Breast epithelium (tissue), 4 donors: ENCODE data around the gene ZNF609. TPM values are rescaled to one million over a fixed set of nuclear protein-coding genes. Genes with fewer than 3 reads are reported as not detected.

Experiments used
- DNase-seq, 2 donors: peaks; one replicate each; pipeline ENCODE4 v3.0.0-alpha.2; 2019; ENCODE audit warnings: low spot score in 2 of 2
- H3K27ac ChIP-seq, 2 donors: fragments of 200-600 bp; sonication (generic) in 1 of 2; one replicate each; pipeline ENCODE4 v1.5.1; 2016 to 2019; ENCODE audit warnings: mild to moderate bottlenecking in 1 of 2
- H3K27me3 ChIP-seq, 2 donors: fragments of 200-600 bp; sonication (generic) in 1 of 2; one replicate each; pipeline versions ENCODE4 v1.5.1 to v1.6.0; 2017 to 2019; ENCODE audit warnings: control low read depth in 1 of 2, mild to moderate bottlenecking in 1 of 2
- H3K36me3 ChIP-seq: fragments of 200-600 bp; one replicate; pipeline ENCODE4 v1.5.1; 2019
- H3K4me1 ChIP-seq, 2 donors: fragments of 200-600 bp; sonication (generic); one replicate each; pipeline ENCODE4 v1.5.1; 2016 to 2019; ENCODE audit warnings: control low read depth in 1 of 2
- H3K4me3 ChIP-seq, 3 donors: fragments of 200-600 bp; sonication (generic); 1 replicate in 2 of 3; 2 replicates in 1 of 3; pipeline ENCODE4 v1.5.1; 2016 to 2019; ENCODE audit warnings: mild to moderate bottlenecking in 3 of 3, moderate library complexity in 2 of 3
- H3K9me3 ChIP-seq, 2 donors: fragments of 200-600 bp; sonication (generic) in 1 of 2; one replicate each; pipeline ENCODE4 v1.5.1; 2016 to 2019; ENCODE audit warnings: control low read depth in 1 of 2
- POLR2A ChIP-seq: fragments of 450-650 bp; IDR thresholded peaks from one replicate; pipeline ENCODE4 v1.6.1; 2016; ENCODE audit warnings: antibody characterized with exemption, mild to moderate bottlenecking, moderate library complexity
- POLR2AphosphoS5 ChIP-seq, 3 donors: sonication (generic); formaldehyde crosslinking; IDR thresholded peaks; one replicate each; pipeline ENCODE4 v1.6.1; 2017; ENCODE audit warnings: antibody characterized with exemption in 3 of 3
- intact Hi-C: fragments of 100-400 bp; cut with DNase I; formaldehyde crosslinking; loops from one replicate; pipeline ENCODE4 v1.15.1; 2023; ENCODE audit warnings: low total_unique reads
- total RNA-seq, 3 donors: library from RNA; depleted of rRNA; stranded (reverse); fragments of >200 nt; gene quantifications; one replicate each; pipeline ENCODE4 v1.1.0, GENCODE V29; 2016
- TF ChIP-seq, protein P1 (sequence below), 3 donors: fragments of 450-650 bp; IDR thresholded peaks; one replicate each; pipeline ENCODE4 v1.5.1; 2016 to 2017; ENCODE audit warnings: antibody characterized with exemption in 3 of 3, mild to moderate bottlenecking in 3 of 3, moderate library complexity in 3 of 3

ZNF609 gene
- total RNA-seq, 3 donors from 2014 or later, result 22.9 to 32.1 (median 29.2) TPM

- intact Hi-C loops, result no loop called here
Observed at GRCh38 chr15:64665179-64665578, 204.8 kb downstream of the ZNF609 start.

DNA sequence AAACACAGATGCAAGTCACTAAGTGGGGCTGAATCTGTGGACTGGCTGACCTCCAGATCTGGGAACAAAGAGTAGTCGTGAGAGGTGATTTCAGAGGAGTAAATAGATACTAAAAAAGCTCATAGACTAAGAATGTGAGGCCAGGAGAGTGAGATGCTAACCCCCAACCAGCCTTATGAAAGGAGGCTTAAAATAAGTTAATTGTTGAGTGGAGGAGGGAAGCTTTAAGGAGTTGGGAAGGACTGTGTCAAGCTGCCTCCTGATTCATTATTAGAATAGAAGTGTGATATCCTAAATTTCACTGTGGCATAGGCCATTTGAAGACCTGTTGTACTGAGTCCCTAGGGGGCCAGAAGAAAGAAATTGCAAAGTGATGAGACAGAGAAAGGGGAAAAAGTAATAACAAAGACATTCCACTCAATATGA, 207.4 kb downstream of the ZNF609 start:
- Histone ChIP-seq H3K4me1 (no peaks in the 10 kb centered on the region), H3K36me3 (no peaks in the 10 kb centered on the region), H3K9me3 (no peaks in the 10 kb centered on the region), H3K27me3 (no peaks in the 10 kb centered on the region), H3K27ac (no peak overlapping the region), H3K4me3 (no peak overlapping the region)
- TF ChIP-seq POLR2A, result no peak
- TF ChIP-seq POLR2AphosphoS5 (IDR thresholded peaks at IDR 0.05), result no peak
- TF ChIP-seq, protein P1, sequence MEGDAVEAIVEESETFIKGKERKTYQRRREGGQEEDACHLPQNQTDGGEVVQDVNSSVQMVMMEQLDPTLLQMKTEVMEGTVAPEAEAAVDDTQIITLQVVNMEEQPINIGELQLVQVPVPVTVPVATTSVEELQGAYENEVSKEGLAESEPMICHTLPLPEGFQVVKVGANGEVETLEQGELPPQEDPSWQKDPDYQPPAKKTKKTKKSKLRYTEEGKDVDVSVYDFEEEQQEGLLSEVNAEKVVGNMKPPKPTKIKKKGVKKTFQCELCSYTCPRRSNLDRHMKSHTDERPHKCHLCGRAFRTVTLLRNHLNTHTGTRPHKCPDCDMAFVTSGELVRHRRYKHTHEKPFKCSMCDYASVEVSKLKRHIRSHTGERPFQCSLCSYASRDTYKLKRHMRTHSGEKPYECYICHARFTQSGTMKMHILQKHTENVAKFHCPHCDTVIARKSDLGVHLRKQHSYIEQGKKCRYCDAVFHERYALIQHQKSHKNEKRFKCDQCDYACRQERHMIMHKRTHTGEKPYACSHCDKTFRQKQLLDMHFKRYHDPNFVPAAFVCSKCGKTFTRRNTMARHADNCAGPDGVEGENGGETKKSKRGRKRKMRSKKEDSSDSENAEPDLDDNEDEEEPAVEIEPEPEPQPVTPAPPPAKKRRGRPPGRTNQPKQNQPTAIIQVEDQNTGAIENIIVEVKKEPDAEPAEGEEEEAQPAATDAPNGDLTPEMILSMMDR (IDR thresholded peaks at IDR 0.05), result no peak
- DNase-seq, result no peak
- intact Hi-C loops, result no loop called here

More at GRCh38 chr15:64665179-64665578, 204.8 kb downstream of the ZNF609 start:
- no peak for DNase-seq
- Histone ChIP-seq H3K27me3 (no peaks in the 10 kb centered on the region), H3K27ac (no peak overlapping the region), H3K4me1 (no peaks in the 10 kb centered on the region), H3K9me3 (no peaks in the 10 kb centered on the region), H3K36me3 (no peaks in the 10 kb centered on the region), H3K4me3 (no peak overlapping the region)
- no peak for TF ChIP-seq POLR2A
- TF ChIP-seq, protein P1 (IDR thresholded peaks at IDR 0.05), result no peak
- TF ChIP-seq POLR2AphosphoS5 (IDR thresholded peaks at IDR 0.05), result no peak

DNA sequence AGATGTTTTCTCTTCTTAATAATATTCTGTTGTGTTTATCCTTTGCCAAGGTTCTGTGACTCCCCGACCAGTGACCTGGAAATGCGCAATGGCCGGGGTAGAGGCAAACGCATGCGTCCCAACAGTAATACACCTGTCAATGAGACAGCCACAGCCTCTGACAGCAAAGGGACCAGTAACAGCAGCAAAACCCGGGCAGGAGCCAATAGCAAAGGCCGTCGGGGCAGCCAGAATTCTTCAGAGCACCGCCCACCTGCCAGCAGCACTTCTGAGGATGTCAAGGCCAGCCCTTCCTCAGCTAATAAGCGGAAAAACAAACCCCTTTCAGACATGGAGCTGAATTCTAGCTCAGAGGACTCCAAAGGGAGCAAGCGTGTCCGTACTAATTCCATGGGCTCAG, 213.5 kb downstream of the ZNF609 start:
- no peaks in the 10 kb centered on the region for H3K27me3 ChIP-seq
- no peak for DNase-seq
- H3K4me1 ChIP-seq, result no peaks in the 10 kb centered on the region
- TF ChIP-seq POLR2A (no peak), POLR2AphosphoS5 (IDR thresholded peaks at IDR 0.05) (no peak)
- TF ChIP-seq, protein P1 (IDR thresholded peaks at IDR 0.05), result no peak
- H3K27ac ChIP-seq, result no peak overlapping the region
- H3K4me3 ChIP-seq, result no peak overlapping the region
- intact Hi-C loops, result loop anchor here (10.0 kb wide), 1 partner anchor 239 kb away; no protein-coding TSS in a partner anchor
- no peaks in the 10 kb centered on the region for H3K36me3 ChIP-seq
- H3K9me3 ChIP-seq, result no peaks in the 10 kb centered on the region

- Histone ChIP-seq H3K27ac (no peak overlapping the region), H3K9me3 (no peaks in the 10 kb centered on the region), H3K4me3 (no peak overlapping the region), H3K27me3 (no peaks in the 10 kb centered on the region), H3K4me1 (no peaks in the 10 kb centered on the region), H3K36me3 (no peaks in the 10 kb centered on the region)
- TF ChIP-seq POLR2AphosphoS5 (IDR thresholded peaks at IDR 0.05) (no peak), POLR2A (no peak)
- TF ChIP-seq, protein P1 (IDR thresholded peaks at IDR 0.05), result no peak
- DNase-seq, result no peak
- intact Hi-C loops, result loop anchor here (10.0 kb wide), 1 partner anchor 243 kb away; no protein-coding TSS in a partner anchor
Observed at GRCh38 chr15:64678126-64678819, 217.9 kb downstream of the ZNF609 start.

GRCh38 chr15:64680097-64680496, 219.7 kb downstream of the ZNF609 start:
- no peaks in the 10 kb centered on the region for H3K4me1 ChIP-seq
- no peaks in the 10 kb centered on the region for H3K27me3 ChIP-seq
- no peak for DNase-seq
- TF ChIP-seq POLR2A (no peak), POLR2AphosphoS5 (IDR thresholded peaks at IDR 0.05) (no peak)
- TF ChIP-seq, protein P1 (IDR thresholded peaks at IDR 0.05), result no peak
- no peaks in the 10 kb centered on the region for H3K9me3 ChIP-seq
- no peak overlapping the region for H3K4me3 ChIP-seq
- intact Hi-C loops, result loop anchor here (10.0 kb wide), 1 partner anchor 145 kb away; the partner anchor contains the start of gene PIF1
- H3K27ac ChIP-seq, result no peak overlapping the region
- no peaks in the 10 kb centered on the region for H3K36me3 ChIP-seq
